HG03565 (cell line): ENCODE measurements around the gene ARHGAP5.
"Not testable (repeated sequence)": the region's sequence is repeated elsewhere in the genome, so short reads cannot be mapped to it uniquely, and the experiment has no call there.

Experiments used
- ATAC-seq: cut with Tn5 transposase; IDR thresholded peaks from one replicate; pipeline ENCODE4 v1.9.1; 2021; ENCODE audit warnings: mild to moderate bottlenecking, moderate library complexity; ENCODE audit not compliant: unreplicated experiment

Gene ARHGAP5

GRCh38 chr14:32104803-32105202 lies 27.7 kb downstream of the ARHGAP5 start:
- no peak for ATAC-seq

GRCh38 chr14:32109676-32110547 lies 32.8 kb downstream of the ARHGAP5 start:
- ATAC-seq = no peak

DNA sequence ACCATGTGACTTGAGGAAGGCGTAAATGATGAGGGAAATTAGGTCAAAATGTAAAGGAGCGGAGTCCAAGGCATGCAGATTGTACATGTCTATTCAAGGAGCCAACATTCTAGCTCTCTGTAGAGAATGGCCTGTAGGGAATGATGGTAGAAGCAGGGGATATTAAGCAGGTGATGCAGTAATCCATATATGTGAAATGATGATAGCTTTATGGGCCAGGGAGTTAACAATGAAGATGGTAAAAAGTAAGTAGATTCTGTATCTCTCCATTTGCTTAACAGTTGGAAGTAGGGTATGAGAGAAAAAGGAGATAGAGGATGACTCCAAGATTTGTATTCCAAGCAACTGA lies 33.4 kb downstream of the ARHGAP5 start:
- ATAC-seq = no peak

DNA sequence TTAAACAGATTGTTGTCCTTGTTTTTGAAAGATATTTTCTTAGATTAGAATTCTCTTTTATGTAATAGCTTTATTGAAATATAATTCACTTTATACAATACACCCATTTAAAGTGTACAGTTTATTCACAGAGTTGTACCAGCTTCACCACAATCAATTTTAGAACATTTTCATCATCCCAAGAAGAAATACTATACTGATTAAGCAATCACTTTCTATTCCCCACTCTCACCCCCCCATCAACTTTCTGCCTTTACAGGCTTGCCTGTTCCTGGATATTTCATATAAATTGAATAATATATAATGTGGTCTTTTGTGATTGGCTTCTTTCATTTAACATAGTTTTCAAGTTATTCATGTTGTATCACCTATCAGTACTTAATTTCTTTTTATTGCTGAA lies 44.4 kb downstream of the ARHGAP5 start:
- no peak for ATAC-seq

- no peak for ATAC-seq
Measured at GRCh38 chr14:32121948-32122347, 44.8 kb downstream of the ARHGAP5 start.

GRCh38 chr14:32126899-32127730 lies 50.0 kb downstream of the ARHGAP5 start:
- ATAC-seq = not testable (repeated sequence)

DNA sequence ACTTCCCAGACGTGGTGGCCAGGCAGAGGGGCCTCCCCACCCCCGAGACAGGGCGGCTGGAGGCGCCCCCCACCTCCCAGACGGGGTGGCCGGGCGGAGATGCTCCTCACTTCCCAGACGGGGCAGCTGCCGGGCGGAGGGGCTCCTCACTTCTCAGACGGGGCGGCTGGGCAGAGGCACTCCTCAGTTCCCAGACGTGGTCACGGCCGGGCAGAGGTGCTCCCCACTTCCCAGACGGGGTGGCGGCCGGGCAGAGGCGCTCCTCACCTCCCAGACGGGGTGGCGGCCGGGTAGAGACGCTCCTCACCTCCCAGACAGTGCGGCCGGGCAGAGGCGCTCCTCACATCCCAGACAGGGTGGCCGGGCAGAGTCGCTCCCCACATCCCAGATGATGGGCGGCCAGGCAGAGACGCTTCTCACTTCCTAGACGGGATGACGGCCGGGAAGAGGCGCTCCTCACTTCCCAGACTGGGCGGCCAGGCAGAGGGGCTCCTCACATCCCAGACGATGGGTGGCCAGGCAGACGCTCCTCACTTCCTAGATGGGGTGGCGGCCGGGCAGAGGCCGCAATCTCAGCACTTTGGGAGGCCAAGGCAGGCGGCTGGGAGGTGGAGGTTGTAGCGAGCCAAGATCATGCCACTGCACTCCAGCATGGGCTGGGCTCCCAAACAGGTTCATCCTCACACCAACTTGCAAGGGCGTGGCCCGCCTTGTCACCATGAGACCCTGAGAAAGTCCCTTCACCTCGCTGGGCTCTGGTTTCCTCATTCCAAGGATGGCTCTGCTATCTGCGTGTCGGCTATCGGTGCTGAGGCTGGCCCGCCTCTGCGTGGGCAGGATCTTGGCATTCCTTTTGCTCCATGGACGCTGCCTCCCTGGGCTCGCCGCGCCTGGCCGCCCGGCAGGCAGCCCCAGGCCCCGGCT lies 50.9 kb downstream of the ARHGAP5 start:
- not testable (repeated sequence) for ATAC-seq

DNA sequence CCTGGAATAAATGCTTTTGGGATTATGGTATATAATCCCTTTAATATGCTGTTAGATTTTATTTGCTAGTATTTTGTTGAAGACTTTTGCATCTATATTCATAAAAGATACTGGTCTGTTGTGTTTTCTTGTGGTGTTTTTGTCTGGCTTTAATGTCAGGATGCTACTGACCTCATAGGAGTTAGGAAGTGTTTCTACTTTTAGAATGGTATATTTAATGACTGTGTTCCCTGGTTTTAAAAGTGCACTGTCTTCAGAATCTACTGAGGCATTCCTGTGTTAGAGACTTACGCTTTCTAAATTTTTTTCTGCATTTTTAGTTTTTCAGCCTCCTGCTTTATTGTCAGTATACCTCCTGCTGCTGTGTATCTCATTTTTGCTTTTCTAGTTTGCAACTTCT lies 51.6 kb downstream of the ARHGAP5 start:
- ATAC-seq = no peak

GRCh38 chr14:32129124-32129523 lies 52.0 kb downstream of the ARHGAP5 start:
- ATAC-seq = no peak

DNA sequence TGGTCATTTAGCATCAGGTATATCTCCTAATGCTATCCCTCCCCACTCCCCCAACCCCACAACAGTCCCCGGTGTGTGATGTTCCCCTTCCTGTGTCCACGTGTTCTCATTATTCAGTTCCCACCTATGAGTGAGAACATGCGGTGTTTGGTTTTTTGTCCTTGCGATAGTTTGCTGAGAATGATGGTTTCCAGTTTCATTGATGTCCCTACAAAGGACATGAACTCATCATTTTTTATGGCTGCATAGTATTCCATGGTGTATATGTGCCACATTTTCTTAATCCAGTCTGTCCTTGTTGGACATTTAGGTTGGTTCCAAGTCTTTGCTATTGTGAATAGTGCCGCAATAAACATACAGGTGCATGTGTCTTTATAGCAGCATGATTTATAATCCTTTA lies 54.6 kb downstream of the ARHGAP5 start:
- not testable (repeated sequence) for ATAC-seq

DNA sequence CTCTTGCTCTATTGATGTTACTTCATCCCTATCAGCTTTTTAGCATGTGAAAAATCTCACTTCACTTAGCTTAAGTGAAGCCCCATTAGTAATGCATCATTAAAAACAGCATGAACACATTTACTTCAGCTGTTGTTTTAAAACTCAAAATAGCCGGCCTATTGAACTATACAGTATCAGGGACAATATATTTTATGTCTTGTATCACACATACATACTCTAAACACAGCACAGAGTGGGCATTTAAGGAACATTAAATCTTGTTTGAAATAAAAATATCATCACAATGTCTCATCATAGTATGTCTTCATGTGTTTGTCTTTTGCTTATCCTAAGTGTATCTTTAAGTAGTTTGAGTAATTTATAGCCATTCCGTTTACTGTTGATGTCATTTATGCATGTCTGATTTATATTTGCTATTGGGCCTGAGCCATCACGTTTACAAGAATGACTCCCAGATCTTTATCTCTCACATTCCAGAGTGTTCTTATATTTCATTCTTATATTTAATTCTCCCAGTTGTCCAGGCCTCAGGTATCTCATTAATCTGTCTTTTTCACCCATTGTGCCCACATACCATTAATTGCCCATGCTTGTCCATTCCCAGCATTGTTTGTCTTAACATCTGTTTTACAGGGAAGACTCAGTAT lies 57.5 kb downstream of the ARHGAP5 start:
- no peak for ATAC-seq

DNA sequence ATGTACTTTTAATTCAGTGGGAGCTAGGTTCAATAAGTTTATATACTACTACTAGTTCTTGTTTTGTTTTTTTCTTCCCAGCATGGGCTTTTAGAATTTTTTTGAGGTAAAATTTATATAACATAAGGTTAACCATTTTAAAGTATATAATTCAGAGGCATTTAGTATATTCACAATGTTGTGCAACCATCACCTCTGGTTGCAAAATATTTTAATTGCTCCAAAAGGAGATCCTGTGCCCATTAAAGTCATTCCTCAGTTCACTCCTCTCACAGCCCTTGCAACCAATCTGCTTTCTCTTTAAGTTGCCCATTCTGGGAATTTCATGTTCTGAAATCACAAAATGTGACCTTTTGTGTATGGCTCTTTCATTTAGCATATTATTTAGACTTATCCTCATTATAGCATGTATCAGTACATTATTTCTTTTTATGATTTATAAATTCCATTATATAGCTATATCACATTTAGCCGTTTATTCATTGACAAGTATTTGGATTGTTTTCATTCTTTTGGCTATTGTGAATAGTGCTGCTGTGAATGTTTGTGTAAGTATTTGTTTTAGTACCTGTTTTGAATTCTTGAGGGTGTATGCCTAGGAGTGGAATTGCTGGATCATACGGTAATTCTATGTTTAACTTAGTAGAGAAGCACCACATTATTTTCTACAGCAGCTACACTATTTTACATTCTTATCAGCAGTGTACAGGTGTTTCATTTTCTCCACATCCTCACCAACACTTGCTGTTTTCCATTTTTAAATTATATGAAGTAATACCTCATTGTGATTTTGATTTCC lies 59.1 kb downstream of the ARHGAP5 start:
- no peak for ATAC-seq

DNA sequence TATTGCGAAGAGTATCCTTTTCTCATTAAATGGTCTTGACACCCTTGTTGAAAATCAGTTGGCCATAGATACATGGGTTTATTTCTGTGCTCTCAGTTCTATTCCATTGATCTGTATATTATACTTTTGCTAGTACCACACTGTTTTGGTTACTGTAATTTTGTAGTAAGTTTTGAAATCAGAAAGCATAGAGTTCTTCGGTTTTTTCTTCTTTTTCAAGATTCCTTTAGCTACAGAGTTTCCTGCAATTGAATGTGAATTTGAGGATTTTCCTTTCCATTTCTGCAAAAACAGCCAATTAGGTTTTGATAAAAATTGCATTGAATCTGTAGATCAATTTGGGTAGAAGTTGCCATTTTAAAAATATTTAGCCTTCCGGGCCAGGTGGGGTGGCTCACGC lies 60.2 kb downstream of the ARHGAP5 start:
- no peak for ATAC-seq

GRCh38 chr14:32137892-32138291 lies 60.8 kb downstream of the ARHGAP5 start:
- no peak for ATAC-seq

DNA sequence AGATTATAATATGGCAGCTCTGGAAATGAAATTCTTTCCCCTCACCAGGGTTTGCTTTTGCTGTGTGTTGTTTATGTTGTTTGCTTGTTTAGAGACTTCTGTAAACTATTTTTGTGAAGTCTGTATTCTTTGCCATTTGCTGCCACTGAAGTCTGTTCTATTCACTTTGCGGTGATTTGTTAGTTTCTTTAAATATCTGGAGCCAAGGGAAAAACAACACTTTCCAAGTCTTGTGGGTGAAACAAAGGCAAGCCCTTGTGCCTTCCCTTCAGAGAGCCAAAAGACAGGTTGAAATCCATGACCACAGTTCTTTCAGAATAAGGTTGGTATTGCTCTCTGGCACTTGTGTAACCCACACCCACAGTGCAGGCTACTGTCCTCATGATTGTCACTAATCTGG lies 65.2 kb downstream of the ARHGAP5 start:
- no peak for ATAC-seq

GRCh38 chr14:32142754-32143437 lies 65.8 kb downstream of the ARHGAP5 start:
- no peak for ATAC-seq

DNA sequence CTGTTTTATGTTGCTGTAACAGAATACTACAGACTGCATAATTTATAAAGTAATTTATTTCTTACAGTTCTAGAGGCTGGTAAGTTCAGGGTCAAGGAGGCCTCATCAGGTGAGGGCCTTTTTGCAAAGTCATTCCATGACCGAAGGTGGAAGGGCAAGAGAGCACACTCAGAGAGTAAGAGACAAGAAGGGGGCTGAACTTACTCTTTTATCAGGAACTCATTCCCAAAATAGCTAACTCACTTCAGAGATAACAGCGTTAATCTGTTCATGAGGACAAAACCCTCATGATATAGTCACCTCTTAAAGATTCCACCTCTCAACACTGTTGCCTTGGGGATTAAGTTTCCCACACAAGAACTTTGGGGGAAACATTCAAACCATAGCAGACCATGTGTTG lies 73.3 kb downstream of the ARHGAP5 start:
- ATAC-seq = no peak

DNA sequence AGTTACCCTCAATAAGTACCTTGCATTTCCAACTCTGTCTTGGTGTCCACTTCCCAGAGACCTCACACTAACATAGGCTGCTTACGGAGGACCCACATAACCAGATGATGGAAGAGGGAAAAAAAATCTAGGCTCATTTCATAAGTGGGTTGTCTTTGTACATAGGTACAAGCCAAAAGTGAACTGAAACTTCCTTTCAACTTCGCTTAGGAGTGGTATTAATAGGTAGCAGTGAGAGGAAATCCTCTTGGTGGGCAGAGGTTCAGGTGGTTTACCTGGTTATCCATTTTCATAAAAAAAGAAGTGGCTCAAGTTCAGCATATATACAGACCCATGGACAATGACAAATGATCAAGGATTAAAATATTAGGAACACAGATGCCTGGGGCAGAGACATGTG lies 88.9 kb downstream of the ARHGAP5 start:
- no peak for ATAC-seq

DNA sequence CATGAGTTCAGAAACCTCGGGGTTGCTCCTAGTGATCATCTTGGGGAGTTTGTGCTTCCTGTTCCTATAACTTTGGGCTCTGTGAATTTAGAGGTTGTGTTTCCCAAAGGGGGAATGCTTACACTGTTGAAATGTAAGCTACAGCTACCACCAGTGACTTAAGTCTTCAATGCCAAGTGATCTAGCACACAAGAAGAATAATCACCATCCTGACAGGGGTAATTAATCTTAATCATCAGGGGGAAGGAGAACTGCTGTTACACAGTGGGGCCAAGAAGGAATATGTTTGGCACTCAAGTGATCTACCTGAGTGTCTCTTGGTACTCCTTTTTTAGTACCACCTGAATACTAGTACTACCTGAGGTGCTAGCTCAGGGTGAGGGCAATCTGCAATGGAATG lies 89.8 kb downstream of the ARHGAP5 start:
- no peak for ATAC-seq
